Ovary (tissue), 9 donors: ENCODE data around the gene RNU6-9. TPM values are rescaled to one million over a fixed set of nuclear protein-coding genes. Genes with fewer than 3 reads are reported as not detected.
A peak's percentile ranks its signal among the peaks of the same experiment; 100 is the strongest.
"Not testable (repeated sequence)": the region's sequence is repeated elsewhere in the genome, so short reads cannot be mapped to it uniquely, and the experiment has no call there.

ENCODE experiments used
- DNase-seq, 5 donors: peaks; one replicate each; pipeline ENCODE4 v3.0.0-alpha.2; 2019 to 2020
- H3K27ac ChIP-seq, 2 donors: fragments of 200-600 bp; one replicate each; pipeline versions ENCODE4 v1.5.1 to v1.8.0; 2019 to 2022
- H3K27me3 ChIP-seq: fragments of 200-600 bp; one replicate; pipeline ENCODE4 v1.8.0; 2022
- H3K36me3 ChIP-seq: fragments of 200-600 bp; sonication (generic); one replicate; pipeline ENCODE4 v1.5.1; 2019
- H3K4me1 ChIP-seq: one replicate; pipeline ENCODE4 v1.8.1; 2013; ENCODE audit warnings: mild to moderate bottlenecking, moderate library complexity; ENCODE audit not compliant: insufficient read depth
- H3K4me3 ChIP-seq: fragments of 200-600 bp; sonication (generic); one replicate; pipeline ENCODE4 v1.5.1; 2017
- H3K9me3 ChIP-seq, 2 donors: fragments of 200-600 bp in 1 of 2; sonication (generic) in 1 of 2; one replicate each; pipeline versions ENCODE4 v1.5.1 to v1.8.1; 2013 to 2019; ENCODE audit warnings: mild to moderate bottlenecking in 1 of 2, moderate library complexity in 1 of 2
- EP300 ChIP-seq: sonication (generic); formaldehyde crosslinking; IDR thresholded peaks from one replicate; pipeline ENCODE4 v1.6.1; 2017; ENCODE audit warnings: antibody characterized with exemption
- POLR2A ChIP-seq: fragments of 450-650 bp; IDR thresholded peaks from one replicate; pipeline ENCODE4 v1.6.1; 2017; ENCODE audit warnings: antibody characterized with exemption, mild to moderate bottlenecking, moderate library complexity
- WGBS, 3 donors: extraction: QIAGEN DNeasy Blood & Tissue Kit in 1 of 3; methylation state at CpG; one replicate each; pipeline versions ENCODE4 v1.1.5 to v1.1.7; 2013 to 2017; 5-methylcytosine and 5-hydroxymethylcytosine counted together
- intact Hi-C, 4 donors: fragments of 100-400 bp; cut with DNase I; formaldehyde crosslinking; loops; one replicate each; pipeline versions ENCODE4 v1.11.0 to v1.15.1; 2022 to 2023
- polyA plus RNA-seq, 2 donors: library from polyadenylated mRNA; stranded (reverse); fragments of 200-250 nt in 1 of 2; fragments of 350-450 nt in 1 of 2; fragmentation: Illumina TruSeq in 1 of 2; extraction: RNeasy Lipid Tissue Mini Kit (QIAGEN cat#74804) in 1 of 2; gene quantifications; one replicate each; pipeline ENCODE4 v1.2.3, GENCODE V29; 2013 to 2014
- total RNA-seq, 7 donors: library from RNA; depleted of rRNA in 2 of 7; stranded (reverse); fragments of >200 nt in 2 of 7; fragmentation: NEBNext Ultra II Directional in 3 of 7; extraction: Animal tissue kit (Norgen Biotek cat#: 25700) in 3 of 7; gene quantifications; one replicate each; pipeline versions ENCODE4 v1.1.0 to v1.2.4, GENCODE V29; 2016 to 2023
- TF ChIP-seq, protein P1 (sequence below), 3 donors: fragments of 450-650 bp in 2 of 3; fragments of 200-600 bp in 1 of 3; IDR thresholded peaks; one replicate each; pipeline versions ENCODE4 v1.5.1 to v1.8.0; 2016 to 2022; ENCODE audit warnings: antibody characterized with exemption in 3 of 3, mild to moderate bottlenecking in 1 of 3
- donor health status: DM: no; HTN: no; CAD: no; lungs with moderate emphysema.
- donor health status: DM: no; HTN: no; CAD: no.
- donor health status: Bipolar disorder and iron deficiency.
- donor health status: DM: yes; HTN: yes; CAD: no.
- donor health status: DM: no; HTN: no; CAD: no.
- donor health status: DM: yes; HTN: yes; CAD: no.

Gene RNU6-9
- total and polyA plus RNA-seq, 9 donors, result not detected

DNA sequence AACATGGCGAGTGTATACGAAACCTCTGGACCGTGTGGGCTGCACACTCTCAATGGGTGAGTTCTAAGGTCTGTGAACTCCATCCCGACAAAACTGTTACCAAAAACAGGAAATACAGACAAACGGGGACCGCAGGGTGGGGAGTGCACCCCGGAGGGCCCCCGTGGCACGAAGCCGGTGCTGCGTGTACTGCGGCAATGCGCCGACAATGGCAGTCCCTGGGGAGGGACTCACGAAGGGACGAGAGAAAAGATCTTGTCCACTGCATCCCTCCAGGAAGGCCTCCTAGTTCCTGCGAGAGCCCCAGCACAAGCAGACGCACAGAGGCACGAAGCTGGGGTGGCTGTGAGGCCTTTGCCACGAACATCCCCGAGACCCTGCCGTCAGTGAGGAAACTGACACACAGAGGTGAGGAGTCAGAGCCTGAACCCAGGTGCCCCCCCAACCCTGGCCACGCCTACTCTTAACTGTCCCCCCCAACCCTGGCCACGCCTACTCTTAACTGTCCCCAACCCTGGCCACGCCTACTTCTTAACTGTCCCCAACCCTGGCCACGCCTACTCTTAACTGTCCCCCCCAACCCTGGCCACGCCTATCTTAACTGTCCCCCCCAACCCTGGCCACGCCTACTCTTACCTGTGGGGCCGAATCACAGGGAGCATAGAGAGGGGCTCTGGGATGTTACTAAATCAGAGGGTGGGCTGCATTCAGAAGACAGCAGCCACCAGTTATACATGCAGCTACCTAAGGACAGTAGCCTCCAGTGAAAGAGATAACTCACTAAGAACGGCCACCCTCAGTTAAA, 4.5 kb upstream of the RNU6-9 start:
- H3K4me3 ChIP-seq, result no peak overlapping the region
- intact Hi-C loops, result no loop called here
- H3K9me3 ChIP-seq, result no peaks in the 10 kb centered on the region
- DNase-seq, result no peak
- H3K4me1 ChIP-seq, result peaks cover 5% of the 10 kb centered on the region
- no peaks in the 10 kb centered on the region for H3K36me3 ChIP-seq
- TF ChIP-seq EP300, result no peak
- no peak for TF ChIP-seq POLR2A
- TF ChIP-seq, protein P1, sequence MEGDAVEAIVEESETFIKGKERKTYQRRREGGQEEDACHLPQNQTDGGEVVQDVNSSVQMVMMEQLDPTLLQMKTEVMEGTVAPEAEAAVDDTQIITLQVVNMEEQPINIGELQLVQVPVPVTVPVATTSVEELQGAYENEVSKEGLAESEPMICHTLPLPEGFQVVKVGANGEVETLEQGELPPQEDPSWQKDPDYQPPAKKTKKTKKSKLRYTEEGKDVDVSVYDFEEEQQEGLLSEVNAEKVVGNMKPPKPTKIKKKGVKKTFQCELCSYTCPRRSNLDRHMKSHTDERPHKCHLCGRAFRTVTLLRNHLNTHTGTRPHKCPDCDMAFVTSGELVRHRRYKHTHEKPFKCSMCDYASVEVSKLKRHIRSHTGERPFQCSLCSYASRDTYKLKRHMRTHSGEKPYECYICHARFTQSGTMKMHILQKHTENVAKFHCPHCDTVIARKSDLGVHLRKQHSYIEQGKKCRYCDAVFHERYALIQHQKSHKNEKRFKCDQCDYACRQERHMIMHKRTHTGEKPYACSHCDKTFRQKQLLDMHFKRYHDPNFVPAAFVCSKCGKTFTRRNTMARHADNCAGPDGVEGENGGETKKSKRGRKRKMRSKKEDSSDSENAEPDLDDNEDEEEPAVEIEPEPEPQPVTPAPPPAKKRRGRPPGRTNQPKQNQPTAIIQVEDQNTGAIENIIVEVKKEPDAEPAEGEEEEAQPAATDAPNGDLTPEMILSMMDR (IDR thresholded peaks at IDR 0.05), result no peak
- no peak overlapping the region for H3K27ac ChIP-seq
- WGBS, 3 donors, result 86 to 90% (median 87%) methylated on average over 30 of the region's 30 CpGs
- no peaks in the 10 kb centered on the region for H3K27me3 ChIP-seq

DNA sequence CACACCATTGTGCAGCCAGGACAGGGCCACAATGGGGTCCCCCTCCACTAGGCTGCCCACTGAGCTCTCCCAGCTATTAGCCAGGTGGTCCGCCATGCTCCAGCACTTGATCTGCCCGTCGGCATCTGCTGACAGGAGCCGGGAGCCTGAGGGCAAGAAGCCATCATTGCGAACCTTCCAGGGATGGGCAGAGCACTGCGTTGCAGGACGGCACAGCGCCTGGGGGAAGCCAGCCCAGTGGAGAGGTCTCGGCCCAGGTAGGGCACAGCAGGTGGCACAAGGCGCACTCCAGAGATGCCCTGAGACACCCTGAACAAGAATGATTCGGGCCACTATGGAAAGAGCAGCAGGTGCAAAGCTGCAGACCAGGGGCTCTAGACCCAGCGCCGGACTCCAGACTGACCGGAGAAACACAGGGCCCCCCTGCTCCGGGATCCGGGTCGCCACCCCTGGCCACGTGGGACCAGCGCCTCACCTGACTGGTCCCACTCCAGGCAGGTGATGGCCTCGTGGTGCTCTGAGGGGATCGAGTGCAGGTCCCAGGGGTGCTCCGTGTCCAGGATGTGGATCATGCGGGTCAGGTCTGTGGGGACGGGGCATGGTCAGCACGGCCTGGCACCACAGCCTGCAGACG, 3.5 kb upstream of the RNU6-9 start:
- 88 to 89% (median 88%) methylated on average over 23 to 26 of the region's 26 CpGs for WGBS, 3 donors
- H3K36me3 ChIP-seq, result no peaks in the 10 kb centered on the region
- intact Hi-C loops, result loop anchor here in 1 of 4 donors (10.0 kb wide), 1 partner anchor 225 kb away; the partner anchor contains the start of gene RNF126

DNA sequence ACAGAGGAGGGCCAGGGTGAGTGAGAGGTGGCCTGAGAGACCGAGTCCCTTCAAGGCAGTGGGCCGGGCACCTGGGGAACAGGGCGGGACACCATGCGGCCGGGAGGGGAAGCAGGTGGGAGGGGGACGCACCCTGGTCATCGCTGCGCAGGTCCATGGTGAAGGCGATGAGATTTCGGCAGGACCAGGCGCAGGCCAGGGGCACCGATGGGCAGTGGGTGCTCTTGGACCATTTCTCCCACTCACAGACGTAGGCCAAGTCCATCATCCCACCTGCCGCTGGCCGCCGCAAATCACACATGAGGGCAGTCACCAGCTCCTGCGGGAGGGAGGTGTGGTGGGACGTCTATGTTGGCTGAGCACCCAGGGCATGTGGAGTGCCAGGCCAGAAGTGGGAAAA, 2.5 kb upstream of the RNU6-9 start:
- H3K4me3 ChIP-seq, result no peak overlapping the region
- intact Hi-C loops, result loop anchor here in 1 of 4 donors (10.0 kb wide), 1 partner anchor 226 kb away; the partner anchor contains the start of gene RNF126
- TF ChIP-seq, protein P1 (IDR thresholded peaks at IDR 0.05), result no peak
- TF ChIP-seq EP300 (no peak), POLR2A (no peak)
- H3K27ac ChIP-seq, result no peak overlapping the region
- H3K4me1 ChIP-seq, result peaks cover 5% of the 10 kb centered on the region
- H3K27me3 ChIP-seq, result no peaks in the 10 kb centered on the region
- H3K9me3 ChIP-seq, result no peaks in the 10 kb centered on the region
- 87 to 90% (median 87%) methylated on average over 18 of the region's 18 CpGs for WGBS, 3 donors
- peak in 1 of 5 donors; percentile 36 for DNase-seq
- no peaks in the 10 kb centered on the region for H3K36me3 ChIP-seq

More for the DNA sequence above, 3.5 kb upstream of the RNU6-9 start:
- no peak for DNase-seq
- H3K27me3 ChIP-seq, result no peaks in the 10 kb centered on the region
- no peak overlapping the region for H3K4me3 ChIP-seq
- H3K9me3 ChIP-seq, result no peaks in the 10 kb centered on the region
- no peak overlapping the region for H3K27ac ChIP-seq
- no peak for TF ChIP-seq EP300
- no peak for TF ChIP-seq POLR2A
- TF ChIP-seq, protein P1 (IDR thresholded peaks at IDR 0.05), result no peak
- H3K4me1 ChIP-seq, result peaks cover 5% of the 10 kb centered on the region

DNA sequence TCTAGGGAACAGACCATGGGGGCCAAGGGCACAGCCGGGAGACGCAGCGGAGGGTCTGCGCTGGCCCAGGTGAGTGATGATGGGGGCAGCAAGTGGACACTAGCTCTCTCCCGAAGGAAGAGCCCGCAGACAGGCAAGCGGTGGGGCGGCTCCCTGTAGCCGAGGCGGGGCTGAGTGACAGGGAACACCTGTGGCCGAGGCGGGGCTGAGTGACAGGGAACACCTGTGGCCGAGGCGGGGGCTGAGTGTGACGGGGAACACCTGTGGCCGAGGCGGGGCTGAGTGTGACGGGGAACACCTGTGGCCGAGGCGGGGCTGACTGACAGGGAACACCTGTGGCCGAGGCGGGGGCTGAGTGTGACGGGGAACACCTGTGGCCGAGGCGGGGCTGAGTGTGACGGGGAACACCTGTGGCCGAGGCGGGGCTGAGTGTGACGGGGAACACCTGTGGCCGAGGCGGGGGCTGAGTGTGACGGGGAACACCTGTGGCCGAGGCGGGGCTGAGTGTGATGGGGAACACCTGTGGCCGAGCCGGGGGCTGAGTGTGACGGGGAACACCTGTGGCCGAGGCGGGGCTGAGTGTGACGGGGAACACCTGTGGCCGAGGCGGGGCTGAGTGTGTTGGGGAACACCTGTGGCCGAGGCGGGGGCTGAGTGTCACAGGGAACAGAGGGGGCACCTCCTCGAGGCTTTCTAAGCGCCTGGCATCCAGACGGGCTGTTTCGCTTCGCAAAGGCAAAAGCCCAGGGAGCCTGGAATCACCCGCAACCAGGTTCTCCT, 1.7 kb upstream of the RNU6-9 start:
- H3K27ac ChIP-seq, result peak overlapping the region in 1 of 2 donors; percentile 87
- not testable (repeated sequence) for H3K36me3 ChIP-seq, H3K27me3 ChIP-seq, H3K4me1 ChIP-seq, H3K9me3 ChIP-seq
- 43 to 51% (median 50%) methylated on average over 30 to 50 of the region's 50 CpGs for whole genome bisulfite sequencing, 3 donors
- peak overlapping the region; percentile 93 for H3K4me3 ChIP-seq
- DNase-seq, result peak in 1 of 5 donors; percentile 34
- intact Hi-C loops, result loop anchor here in 1 of 4 donors (10.0 kb wide), 1 partner anchor 227 kb away; the partner anchor contains the start of gene RNF126
